Keratinocyte (primary cell): ENCODE measurements around the gene UBAC2. TPM values are rescaled to one million over a fixed set of nuclear protein-coding genes. Genes with fewer than 3 reads are reported as not detected.

Experiments used
- DNase-seq: peaks from one replicate; pipeline ENCODE4 v3.0.0-alpha.2; 2011; ENCODE audit warnings: low read depth, missing footprints, low spot score
- FAIRE-seq: peaks from 2 replicates; lab custom pipeline; 2011; peaks lifted over from hg19 to GRCh38; lab: Jason Lieb, UNC
- H2AFZ ChIP-seq: 2 replicates; pipeline ENCODE4 v1.6.0; 2012; ENCODE audit warnings: low read length, control low read depth, inconsistent platforms; ENCODE audit not compliant: control insufficient read depth
- H3K27ac ChIP-seq: 2 replicates; pipeline ENCODE4 v1.5.1; 2011; ENCODE audit warnings: low read length; ENCODE audit not compliant: control insufficient read depth, insufficient read depth
- H3K27me3 ChIP-seq: 3 replicates; pipeline ENCODE4 v1.6.0; 2011; ENCODE audit warnings: low read length; ENCODE audit not compliant: control insufficient read depth, insufficient read depth; ENCODE audit errors: extremely low read depth
- H3K36me3 ChIP-seq, 2 experiments: 2 replicates in 1 of 2; 3 replicates in 1 of 2; pipeline ENCODE4 v1.5.1; 2011; ENCODE audit warnings: low read length in 2 of 2, mild to moderate bottlenecking in 1 of 2; ENCODE audit not compliant: control insufficient read depth in 2 of 2, insufficient read depth in 2 of 2; ENCODE audit errors: extremely low read depth in 1 of 2
- H3K4me1 ChIP-seq: 3 replicates; pipeline ENCODE4 v1.5.1; 2011; ENCODE audit warnings: low read length; ENCODE audit not compliant: control insufficient read depth, insufficient read depth; ENCODE audit errors: extremely low read depth
- H3K4me2 ChIP-seq: 3 replicates; pipeline ENCODE4 v1.6.0; 2011; ENCODE audit warnings: low read depth, low read length; ENCODE audit not compliant: control insufficient read depth, insufficient read depth; ENCODE audit errors: extremely low read depth
- H3K4me3 ChIP-seq, 3 experiments: fragments of 200-600 bp in 1 of 3; sonication (generic) in 1 of 3; 2 replicates in 2 of 3; 3 replicates in 1 of 3; pipeline ENCODE4 v1.5.1; 2011 to 2016; ENCODE audit warnings: low read length in 3 of 3, mild to moderate bottlenecking in 3 of 3, control low read depth in 2 of 3, inconsistent platforms in 1 of 3, low read depth in 1 of 3, mixed read lengths in 1 of 3, mixed run types in 1 of 3, moderate library complexity in 1 of 3; ENCODE audit not compliant: control insufficient read depth in 2 of 3, insufficient read depth in 2 of 3; ENCODE audit errors: extremely low read depth in 1 of 3
- H3K79me2 ChIP-seq: 2 replicates; pipeline ENCODE4 v1.6.0; 2012; ENCODE audit warnings: low read length; ENCODE audit not compliant: control insufficient read depth, insufficient read depth
- H3K9ac ChIP-seq: 3 replicates; pipeline ENCODE4 v1.6.0; 2011; ENCODE audit warnings: low read length; ENCODE audit not compliant: control insufficient read depth, insufficient read depth; ENCODE audit errors: extremely low read depth
- H3K9me1 ChIP-seq: 3 replicates; pipeline ENCODE4 v1.6.0; 2011; ENCODE audit warnings: low read length; ENCODE audit not compliant: control insufficient read depth, insufficient read depth; ENCODE audit errors: extremely low read depth
- H3K9me3 ChIP-seq: 2 replicates; pipeline ENCODE4 v1.5.1; 2012; ENCODE audit warnings: low read depth, low read length; ENCODE audit not compliant: control insufficient read depth
- H4K20me1 ChIP-seq: 3 replicates; pipeline ENCODE4 v1.6.0; 2011; ENCODE audit warnings: low read length; ENCODE audit not compliant: control insufficient read depth, insufficient read depth; ENCODE audit errors: extremely low read depth
- CTCF ChIP-seq, 3 experiments: IDR thresholded peaks in 1 of 3; conservative IDR thresholded peaks in 1 of 3; optimal IDR thresholded peaks in 1 of 3; 2 replicates in 2 of 3; 3 replicates in 1 of 3; pipeline versions ENCODE3 to v1.5.1; 2011; ENCODE audit warnings: low read length in 3 of 3, mild to moderate bottlenecking in 3 of 3, moderate library complexity in 2 of 3, control low read depth in 1 of 3, inconsistent platforms in 1 of 3; ENCODE audit not compliant: insufficient read depth in 2 of 3; ENCODE audit errors: extremely low read depth in 1 of 3
- EZH2 ChIP-seq: IDR thresholded peaks from one replicate; pipeline ENCODE4 v1.6.1; 2012; ENCODE audit warnings: inconsistent platforms, mild to moderate bottlenecking, low read length, moderate library complexity
- dilution Hi-C: fragments of 300-500 bp; cut with MboI; formaldehyde crosslinking; loops from one replicate; pipeline ENCODE4 v1.7.0; 2020; ENCODE audit warnings: low sequenced_read_pairs; ENCODE audit not compliant: extremely low pct_ligation_motif_present
- polyA plus RNA-seq, 5 experiments: library from polyadenylated mRNA; depleted of rRNA in 3 of 5; stranded (reverse) in 3 of 5; stranded (forward) in 1 of 5; unstranded in 1 of 5; fragments of >200 nt; gene quantifications; 1 replicate in 1 of 5; 2 replicates in 3 of 5; 3 replicates in 1 of 5; pipeline versions ENCODE4 v1.2.1 to v1.2.3, GENCODE V29; 2011 to 2012; ENCODE audit warnings: missing spikeins in 2 of 5, low read depth in 1 of 5, low replicate concordance in 1 of 5

UBAC2 gene
- polyA plus RNA-seq, 1 donor (not counting 4 experiments of a cell fraction or from before 2014, with no cell fraction given), result 104 TPM

GRCh38 chr13:99399623-99399974 is 198.9 kb downstream of the UBAC2 start:
- Histone ChIP-seq H3K79me2 (no peaks in the 10 kb centered on the region), H4K20me1 (no peaks in the 10 kb centered on the region), H3K36me3 (no peaks in the 10 kb centered on the region), H3K9me3 (no peaks in the 10 kb centered on the region), H3K9me1 (no peaks in the 10 kb centered on the region), H3K27me3 (peaks cover 4% of the 10 kb centered on the region), H3K9ac (no peak overlapping the region), H3K4me3 (no peak overlapping the region), H3K4me1 (no peaks in the 10 kb centered on the region), H2AFZ (no peak overlapping the region), H3K4me2 (no peak overlapping the region), H3K27ac (no peak overlapping the region)
- FAIRE-seq (no peak), DNase-seq (no peak)
- TF ChIP-seq CTCF (optimal IDR thresholded peaks at IDR 0.05 in 1 of 3, IDR thresholded peaks at IDR 0.05 in 1 of 3, conservative IDR thresholded peaks at IDR 0.05 in 1 of 3; ENCODE audit: extremely low read depth in 1 of 3, insufficient read depth in 2 of 3, low read length in 3 of 3), result no peak
- no peak for TF ChIP-seq EZH2
- dilution Hi-C loops, result no loop called here

GRCh38 chr13:99403458-99403971 is 202.9 kb downstream of the UBAC2 start:
- dilution Hi-C loops, result no loop called here
- Histone ChIP-seq H3K27ac (no peak overlapping the region), H3K27me3 (peaks cover 8% of the 10 kb centered on the region), H3K4me3 (no peak overlapping the region), H3K4me2 (no peak overlapping the region), H3K4me1 (no peaks in the 10 kb centered on the region), H4K20me1 (no peaks in the 10 kb centered on the region), H3K79me2 (no peaks in the 10 kb centered on the region), H2AFZ (no peak overlapping the region), H3K9me1 (no peaks in the 10 kb centered on the region), H3K9me3 (no peaks in the 10 kb centered on the region), H3K9ac (no peak overlapping the region), H3K36me3 (no peaks in the 10 kb centered on the region)
- TF ChIP-seq CTCF (optimal IDR thresholded peaks at IDR 0.05 in 1 of 3, IDR thresholded peaks at IDR 0.05 in 1 of 3, conservative IDR thresholded peaks at IDR 0.05 in 1 of 3; ENCODE audit: extremely low read depth in 1 of 3, insufficient read depth in 2 of 3, low read length in 3 of 3) (no peak), EZH2 (no peak)
- DNase-seq (no peak), FAIRE-seq (no peak)
